Measurements from ENCODE around the gene MRGPRD.

Gene MRGPRD

GRCh38 chr11:68997124-68997994 lies 16.6 kb upstream of the MRGPRD start:
- Histone ChIP-seq H3K9ac (ENCODE audit: low read length) (no peak overlapping the region), H3K4me3 (ENCODE audit: low read length) (no peak overlapping the region), H3K27me3 (replicated peaks; ENCODE audit: insufficient read depth, low read length) (peaks cover 91% of the 10 kb centered on the region), H3K9me2 (replicated peaks; ENCODE audit: insufficient read depth, low read length) (no peaks in the 10 kb centered on the region), H3F3A (ENCODE audit: insufficient read depth, low read length) (no peaks in the 10 kb centered on the region), H3K27ac (ENCODE audit: low read length) (no peak overlapping the region), H3K4me2 (ENCODE audit: low read depth, low read length) (no peak overlapping the region), H4K20me1 (ENCODE audit: insufficient read depth, low read length) (0 out of 2 replicates have a peak, but pooled peaks cover 3% of the 10 kb centered on the region), H2AFZ (ENCODE audit: low read length) (no peak overlapping the region), H3K4me1 (ENCODE audit: low read length) (no peaks in the 10 kb centered on the region), H3K36me3 (replicated peaks; ENCODE audit: insufficient read depth, low read length) (no peaks in the 10 kb centered on the region), H3K79me2 (ENCODE audit: low read length) (no peaks in the 10 kb centered on the region), H3K9me3 (replicated peaks; ENCODE audit: insufficient read depth, low read length) (no peaks in the 10 kb centered on the region)
- no peak for DNase-seq
- TF ChIP-seq EZH2 (optimal IDR thresholded peaks at IDR 0.05; ENCODE audit: low read depth, low read length) (no peak), CTCF (IDR thresholded peaks at IDR 0.05; ENCODE audit: low read length) (no peak), EZH2phosphoT487 (IDR thresholded peaks at IDR 0.05; ENCODE audit: low read length) (no peak)

- no peak overlapping the region for H3K9ac ChIP-seq (ENCODE audit: low read length)
- peaks cover 90% of the 10 kb centered on the region for H3K27me3 ChIP-seq (replicated peaks; ENCODE audit: insufficient read depth, low read length)
- H3F3A ChIP-seq (ENCODE audit: insufficient read depth, low read length) = no peaks in the 10 kb centered on the region
- H3K9me2 ChIP-seq (replicated peaks; ENCODE audit: insufficient read depth, low read length) = no peaks in the 10 kb centered on the region
- H3K4me1 ChIP-seq (ENCODE audit: low read length) = no peaks in the 10 kb centered on the region
- H3K4me2 ChIP-seq (ENCODE audit: low read depth, low read length) = no peak overlapping the region
- H3K27ac ChIP-seq (ENCODE audit: low read length) = no peak overlapping the region
- no peak for TF ChIP-seq EZH2phosphoT487 (IDR thresholded peaks at IDR 0.05; ENCODE audit: low read length)
- no peak for TF ChIP-seq CTCF (IDR thresholded peaks at IDR 0.05; ENCODE audit: low read length)
- TF ChIP-seq EZH2 (optimal IDR thresholded peaks at IDR 0.05; ENCODE audit: low read depth, low read length) = no peak
- no peak overlapping the region for H2AFZ ChIP-seq (ENCODE audit: low read length)
- 0 out of 2 replicates have a peak, but pooled peaks cover 3% of the 10 kb centered on the region for H4K20me1 ChIP-seq (ENCODE audit: insufficient read depth, low read length)
- H3K4me3 ChIP-seq (ENCODE audit: low read length) = no peak overlapping the region
- no peaks in the 10 kb centered on the region for H3K79me2 ChIP-seq (ENCODE audit: low read length)
- no peaks in the 10 kb centered on the region for H3K36me3 ChIP-seq (replicated peaks; ENCODE audit: insufficient read depth, low read length)
- no peaks in the 10 kb centered on the region for H3K9me3 ChIP-seq (replicated peaks; ENCODE audit: insufficient read depth, low read length)
- DNase-seq = no peak
Measured at GRCh38 chr11:68996376-68997123, 15.8 kb upstream of the MRGPRD start.

GRCh38 chr11:68994894-68995285 lies 14.1 kb upstream of the MRGPRD start:
- H3K27ac ChIP-seq (ENCODE audit: low read length) = no peak overlapping the region
- peaks cover 84% of the 10 kb centered on the region for H3K27me3 ChIP-seq (replicated peaks; ENCODE audit: insufficient read depth, low read length)
- no peaks in the 10 kb centered on the region for H3K9me2 ChIP-seq (replicated peaks; ENCODE audit: insufficient read depth, low read length)
- H3K79me2 ChIP-seq (ENCODE audit: low read length) = no peaks in the 10 kb centered on the region
- no peaks in the 10 kb centered on the region for H3K36me3 ChIP-seq (replicated peaks; ENCODE audit: insufficient read depth, low read length)
- H3K9ac ChIP-seq (ENCODE audit: low read length) = no peak overlapping the region
- H2AFZ ChIP-seq (ENCODE audit: low read length) = no peak overlapping the region
- no peak overlapping the region for H3K4me2 ChIP-seq (ENCODE audit: low read depth, low read length)
- H3K4me1 ChIP-seq (ENCODE audit: low read length) = no peaks in the 10 kb centered on the region
- TF ChIP-seq EZH2phosphoT487 (IDR thresholded peaks at IDR 0.05; ENCODE audit: low read length) (no peak), CTCF (IDR thresholded peaks at IDR 0.05; ENCODE audit: low read length) (no peak), EZH2 (optimal IDR thresholded peaks at IDR 0.05; ENCODE audit: low read depth, low read length) (no peak)
- DNase-seq = no peak
- no peaks in the 10 kb centered on the region for H3K9me3 ChIP-seq (replicated peaks; ENCODE audit: insufficient read depth, low read length)
- H4K20me1 ChIP-seq (ENCODE audit: insufficient read depth, low read length) = 0 out of 2 replicates have a peak, but pooled peaks cover 3% of the 10 kb centered on the region
- H3F3A ChIP-seq (ENCODE audit: insufficient read depth, low read length) = no peaks in the 10 kb centered on the region
- H3K4me3 ChIP-seq (ENCODE audit: low read length) = no peak overlapping the region
